ENCODE results near the gene BIRC6. TPM values are rescaled to one million over a fixed set of nuclear protein-coding genes. Genes with fewer than 3 reads are reported as not detected.

The BIRC6 gene
- total and polyA plus RNA-seq, 2 experiments from 2014 or later: 17.8 to 106 TPM

GRCh38 chr2:32617599-32618189 is 260.9 kb downstream of the BIRC6 start:
- no peaks in the 10 kb centered on the region for H3K9me2 ChIP-seq (replicated peaks; ENCODE audit: insufficient read depth)
- no peaks in the 10 kb centered on the region for H3K9me3 ChIP-seq (ENCODE audit: low read depth)
- TF ChIP-seq EZH2 (IDR thresholded peaks at IDR 0.05; ENCODE audit: borderline replicate concordance) (no peak), EZH2phosphoT487 (IDR thresholded peaks at IDR 0.05; ENCODE audit: low read depth, severe bottlenecking, unreplicated experiment) (no peak), CTCF (IDR thresholded peaks at IDR 0.05; ENCODE audit: poor library complexity) (no peak)
- no peak for DNase-seq (ENCODE audit: low spot score)
- H3K27ac ChIP-seq: no peak overlapping the region
- H3K4me1 ChIP-seq (ENCODE audit: insufficient read depth): no peaks in the 10 kb centered on the region
- H2AFZ ChIP-seq: no peak overlapping the region
- no peaks in the 10 kb centered on the region for H3K79me2 ChIP-seq
- peak overlapping the region; percentile 3 for H3K4me2 ChIP-seq
- no peaks in the 10 kb centered on the region for H3K36me3 ChIP-seq (replicated peaks; ENCODE audit: insufficient read depth, low read depth)
- H4K20me1 ChIP-seq (ENCODE audit: insufficient read depth, poor library complexity, severe bottlenecking): no peaks in the 10 kb centered on the region
- H3K27me3 ChIP-seq: no peaks in the 10 kb centered on the region
- H3K4me3 ChIP-seq: no peak overlapping the region
- WGBS (ENCODE audit: low lambda C conversion rate, missing lambda C conversion rate): 71% methylated on average over 5 of the region's 5 CpGs

- no peaks in the 10 kb centered on the region for H3K9me3 ChIP-seq (ENCODE audit: low read depth)
- H3K4me3 ChIP-seq: no peak overlapping the region
- H3K79me2 ChIP-seq: no peaks in the 10 kb centered on the region
- DNase-seq (ENCODE audit: low spot score): no peak
- 90% methylated on average over 2 of the region's 2 CpGs for WGBS (ENCODE audit: low lambda C conversion rate, missing lambda C conversion rate)
- H3K9me2 ChIP-seq (replicated peaks; ENCODE audit: insufficient read depth): no peaks in the 10 kb centered on the region
- no peaks in the 10 kb centered on the region for H3K36me3 ChIP-seq (replicated peaks; ENCODE audit: insufficient read depth, low read depth)
- H2AFZ ChIP-seq: no peak overlapping the region
- no peaks in the 10 kb centered on the region for H4K20me1 ChIP-seq (ENCODE audit: insufficient read depth, poor library complexity, severe bottlenecking)
- no peaks in the 10 kb centered on the region for H3K27me3 ChIP-seq
- no peak overlapping the region for H3K27ac ChIP-seq
- no peak overlapping the region for H3K4me2 ChIP-seq
- TF ChIP-seq CTCF (IDR thresholded peaks at IDR 0.05; ENCODE audit: poor library complexity) (no peak), EZH2 (IDR thresholded peaks at IDR 0.05; ENCODE audit: borderline replicate concordance) (no peak), EZH2phosphoT487 (IDR thresholded peaks at IDR 0.05; ENCODE audit: low read depth, severe bottlenecking, unreplicated experiment) (no peak)
- H3K4me1 ChIP-seq (ENCODE audit: insufficient read depth): peaks cover 3% of the 10 kb centered on the region
Observed at GRCh38 chr2:32622570-32623310, 265.9 kb downstream of the BIRC6 start.

- WGBS (ENCODE audit: low lambda C conversion rate, missing lambda C conversion rate): 97% methylated on average over 6 of the region's 6 CpGs
- peaks cover 3% of the 10 kb centered on the region for H3K4me1 ChIP-seq (ENCODE audit: insufficient read depth)
Observed at GRCh38 chr2:32623311-32623706, 266.5 kb downstream of the BIRC6 start.

More at GRCh38 chr2:32623311-32623706, 266.5 kb downstream of the BIRC6 start:
- no peaks in the 10 kb centered on the region for H3K9me2 ChIP-seq (replicated peaks; ENCODE audit: insufficient read depth)
- H3K4me2 ChIP-seq: no peak overlapping the region
- DNase-seq (ENCODE audit: low spot score): no peak
- no peaks in the 10 kb centered on the region for H3K27me3 ChIP-seq
- no peak overlapping the region for H3K27ac ChIP-seq
- no peak for TF ChIP-seq CTCF (IDR thresholded peaks at IDR 0.05; ENCODE audit: poor library complexity)
- TF ChIP-seq EZH2phosphoT487 (IDR thresholded peaks at IDR 0.05; ENCODE audit: low read depth, severe bottlenecking, unreplicated experiment): no peak
- TF ChIP-seq EZH2 (IDR thresholded peaks at IDR 0.05; ENCODE audit: borderline replicate concordance): no peak
- no peaks in the 10 kb centered on the region for H3K36me3 ChIP-seq (replicated peaks; ENCODE audit: insufficient read depth, low read depth)
- H4K20me1 ChIP-seq (ENCODE audit: insufficient read depth, poor library complexity, severe bottlenecking): no peaks in the 10 kb centered on the region
- H3K9me3 ChIP-seq (ENCODE audit: low read depth): no peaks in the 10 kb centered on the region
- no peak overlapping the region for H3K4me3 ChIP-seq
- H2AFZ ChIP-seq: no peak overlapping the region
- no peaks in the 10 kb centered on the region for H3K79me2 ChIP-seq
